PFSK-1 (cell line): ENCODE results near the gene CEACAM19.

Source experiments
- POLR2AphosphoS5 ChIP-seq: IDR thresholded peaks from 2 replicates; pipeline ENCODE4 v1.6.1; 2012; ENCODE audit warnings: low read depth, mild to moderate bottlenecking, control low read depth, low read length, moderate library complexity
- REST ChIP-seq, 2 experiments: IDR thresholded peaks; 2 replicates each; pipeline versions ENCODE4 v1.6.1 to v1.8.0; 2011 to 2012; ENCODE audit warnings: low read depth in 2 of 2, low read length in 2 of 2, control low read depth in 1 of 2, inconsistent platforms in 1 of 2, mild to moderate bottlenecking in 1 of 2, moderate library complexity in 1 of 2; ENCODE audit not compliant: insufficient read depth in 1 of 2

- TF ChIP-seq REST (IDR thresholded peaks at IDR 0.05; ENCODE audit: insufficient read depth in 1 of 2, low read depth in 2 of 2, low read length in 2 of 2) (no peak), POLR2AphosphoS5 (no peak)
Observed at GRCh38 chr19:44697670-44698034, 26.4 kb downstream of the CEACAM19 start.
